OCI-LY7 (cell line): ENCODE results near the gene TFEB. TPM values are rescaled to one million over a fixed set of nuclear protein-coding genes. Genes with fewer than 3 reads are reported as not detected.

Source experiments
- BruUV-seq: library from RNA; stranded (reverse); fragments of 400-500 nt; replicated peaks from 2 replicates; lab custom pipeline; 2021; lab: Mats Ljungman, UMichigan
- CTCF ChIA-PET: fragments of 300-600 bp; sonication (Branson Sonifier 250); formaldehyde crosslinking; loops from one replicate; lab custom pipeline; 2022; ENCODE audit warnings: antibody characterized with exemption; ENCODE audit not compliant: unreplicated experiment; lab: Charles Lee
- POLR2A ChIA-PET: fragments of 300-600 bp; sonication (Branson Sonifier 250); formaldehyde crosslinking; loops from one replicate; lab custom pipeline; 2022; ENCODE audit warnings: antibody characterized with exemption; lab: Charles Lee
- DNase-seq: peaks from one replicate; pipeline ENCODE4 v3.0.0-alpha.2; 2015; ENCODE audit warnings: low spot score
- H2AFZ ChIP-seq: fragments of 200-600 bp; sonication (generic), shearing (Covaris generic); 2 replicates; pipeline ENCODE4 v1.6.1; 2014; ENCODE audit warnings: mild to moderate bottlenecking, antibody characterized with exemption, low read length, moderate library complexity
- H3K27ac ChIP-seq: fragments of 200-600 bp; sonication (generic); 2 replicates; pipeline ENCODE4 v1.5.1; 2014; ENCODE audit warnings: mixed run types, low read depth, mild to moderate bottlenecking, moderate library complexity, low read length, inconsistent platforms; ENCODE audit not compliant: poor library complexity, severe bottlenecking
- H3K36me3 ChIP-seq: fragments of 200-600 bp; sonication (generic); 2 replicates; pipeline ENCODE4 v1.6.1; 2014; ENCODE audit warnings: mild to moderate bottlenecking, antibody characterized with exemption, low read length, moderate library complexity, mixed read lengths; ENCODE audit not compliant: insufficient read depth
- H3K4me1 ChIP-seq: fragments of 200-600 bp; sonication (generic); 2 replicates; pipeline ENCODE4 v1.5.1; 2014; ENCODE audit warnings: mild to moderate bottlenecking, low read length; ENCODE audit not compliant: insufficient read depth, poor library complexity, severe bottlenecking
- H3K4me2 ChIP-seq: fragments of 200-600 bp; sonication (generic); 2 replicates; pipeline ENCODE4 v1.6.1; 2014; ENCODE audit warnings: mild to moderate bottlenecking, low read length
- H3K4me3 ChIP-seq: fragments of 200-600 bp; sonication (generic); 2 replicates; pipeline ENCODE4 v1.5.1; 2014; ENCODE audit warnings: mild to moderate bottlenecking, low read depth, low read length; ENCODE audit not compliant: poor library complexity, severe bottlenecking
- H3K79me2 ChIP-seq: fragments of 200-600 bp; sonication (generic); 2 replicates; pipeline ENCODE4 v1.6.1; 2016; ENCODE audit warnings: low read depth, mild to moderate bottlenecking, low read length, moderate library complexity, mixed read lengths; ENCODE audit not compliant: insufficient read depth
- H3K9me2 ChIP-seq: fragments of 200-600 bp; sonication (generic); 2 replicates; pipeline ENCODE4 v1.6.1; 2016; ENCODE audit warnings: mild to moderate bottlenecking, low read length, mixed read lengths; ENCODE audit not compliant: insufficient read depth
- H3K9me3 ChIP-seq: fragments of 200-600 bp; sonication (generic); 2 replicates; pipeline ENCODE4 v1.6.1; 2014; ENCODE audit warnings: mild to moderate bottlenecking, mixed run types, low read length, mixed read lengths
- H4K20me1 ChIP-seq: fragments of 200-600 bp; sonication (generic); 2 replicates; pipeline ENCODE4 v1.6.1; 2014; ENCODE audit warnings: mild to moderate bottlenecking, antibody characterized with exemption, low read length, moderate library complexity, mixed read lengths; ENCODE audit not compliant: insufficient read depth
- EZH2phosphoT487 ChIP-seq: fragments of 200-600 bp; sonication (generic); IDR thresholded peaks from 2 replicates; pipeline ENCODE4 v1.6.1; 2018; ENCODE audit warnings: low read depth, borderline replicate concordance, mild to moderate bottlenecking, mixed run types, antibody characterized with exemption, low read length, moderate library complexity, mixed read lengths
- intact Hi-C: fragments of 100-400 bp; cut with micrococcal nuclease; formaldehyde crosslinking; loops from one replicate; pipeline ENCODE4 v1.10.0; 2022; ENCODE audit not compliant: unreplicated experiment
- total RNA-seq, 2 experiments: library from RNA; depleted of rRNA in 1 of 2; stranded (reverse); fragments of >200 nt in 1 of 2; shearing (Covaris generic) in 1 of 2; gene quantifications; 2 replicates each; pipeline ENCODE4 v1.2.3, GENCODE V29; 2014 to 2022
- TF ChIP-seq, protein P1 (sequence below): fragments of 200-600 bp; sonication (generic); conservative IDR thresholded peaks from 2 replicates; pipeline ENCODE4 v1.5.1; 2014; ENCODE audit warnings: mild to moderate bottlenecking, antibody characterized with exemption, low read length, moderate library complexity, mixed read lengths

TFEB gene
- total RNA-seq, 2 experiments from 2014 or later = 36.8 to 60.0 TPM

GRCh38 chr6:41705311-41705995, 30.0 kb downstream of the TFEB start:
- Histone ChIP-seq H3K4me2 (peak overlapping the region; percentile 99), H2AFZ (no peak overlapping the region), H3K79me2 (peaks cover 33% of the 10 kb centered on the region), H3K4me1 (peaks cover 74% of the 10 kb centered on the region), H3K4me3 (peak overlapping the region; percentile 69), H4K20me1 (no peaks in the 10 kb centered on the region), H3K27ac (peak overlapping the region; percentile 90), H3K9me2 (no peaks in the 10 kb centered on the region), H3K9me3 (no peaks in the 10 kb centered on the region), H3K36me3 (peaks cover 25% of the 10 kb centered on the region)
- POLR2A ChIA-PET = interaction anchor here (0.7 to 8.3 kb wide), 8 partner anchors 11 to 369 kb away, joined by 3 to 118 read pairs (median 4); partner anchors contain the start of gene TFEB
- TF ChIP-seq EZH2phosphoT487 = no peak
- TF ChIP-seq, protein P1, sequence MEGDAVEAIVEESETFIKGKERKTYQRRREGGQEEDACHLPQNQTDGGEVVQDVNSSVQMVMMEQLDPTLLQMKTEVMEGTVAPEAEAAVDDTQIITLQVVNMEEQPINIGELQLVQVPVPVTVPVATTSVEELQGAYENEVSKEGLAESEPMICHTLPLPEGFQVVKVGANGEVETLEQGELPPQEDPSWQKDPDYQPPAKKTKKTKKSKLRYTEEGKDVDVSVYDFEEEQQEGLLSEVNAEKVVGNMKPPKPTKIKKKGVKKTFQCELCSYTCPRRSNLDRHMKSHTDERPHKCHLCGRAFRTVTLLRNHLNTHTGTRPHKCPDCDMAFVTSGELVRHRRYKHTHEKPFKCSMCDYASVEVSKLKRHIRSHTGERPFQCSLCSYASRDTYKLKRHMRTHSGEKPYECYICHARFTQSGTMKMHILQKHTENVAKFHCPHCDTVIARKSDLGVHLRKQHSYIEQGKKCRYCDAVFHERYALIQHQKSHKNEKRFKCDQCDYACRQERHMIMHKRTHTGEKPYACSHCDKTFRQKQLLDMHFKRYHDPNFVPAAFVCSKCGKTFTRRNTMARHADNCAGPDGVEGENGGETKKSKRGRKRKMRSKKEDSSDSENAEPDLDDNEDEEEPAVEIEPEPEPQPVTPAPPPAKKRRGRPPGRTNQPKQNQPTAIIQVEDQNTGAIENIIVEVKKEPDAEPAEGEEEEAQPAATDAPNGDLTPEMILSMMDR = no peak
- CTCF ChIA-PET = interaction anchor here (0.6 to 4.2 kb wide), 9 partner anchors 11 to 126 kb away, joined by 3 to 41 read pairs (median 4); no protein-coding TSS in a partner anchor
- no TSS peak for BruUV-seq
- DNase-seq = no peak
- intact Hi-C loops = loop anchor here (5.0 kb wide), 2 partner anchors 72 to 317 kb away; partner anchors contain the start of gene FRS3

GRCh38 chr6:41704656-41705310, 30.6 kb downstream of the TFEB start:
- DNase-seq = peak; percentile 40
- Histone ChIP-seq H3K36me3 (peaks cover 26% of the 10 kb centered on the region), H3K4me3 (peak overlapping the region; percentile 69), H3K9me3 (no peaks in the 10 kb centered on the region), H3K27ac (peak overlapping the region; percentile 90), H3K9me2 (no peaks in the 10 kb centered on the region), H2AFZ (no peak overlapping the region), H3K4me1 (peaks cover 74% of the 10 kb centered on the region), H3K79me2 (peaks cover 33% of the 10 kb centered on the region), H4K20me1 (no peaks in the 10 kb centered on the region; the same call in 1 of the 2 replicates), H3K4me2 (peak overlapping the region; percentile 99)
- intact Hi-C loops = loop anchor here (5.0 kb wide), 2 partner anchors 73 to 318 kb away; partner anchors contain the start of gene FRS3
- ChIA-PET POLR2A (interaction anchor here (0.7 to 8.3 kb wide), 7 partner anchors 10 to 369 kb away, joined by 3 to 118 read pairs (median 5); partner anchors contain the start of gene TFEB), CTCF (interaction anchor here (0.8 to 3.4 kb wide), 4 partner anchors 26 to 33 kb away, joined by 3 to 41 read pairs (median 5); no protein-coding TSS in a partner anchor)
- TF ChIP-seq EZH2phosphoT487 = no peak
- TF ChIP-seq, protein P1 = no peak
- no TSS peak for BruUV-seq
